Mucosa of descending colon (tissue), 3 donors: ENCODE data around the gene GAS7. TPM values are rescaled to one million over a fixed set of nuclear protein-coding genes. Genes with fewer than 3 reads are reported as not detected.

ENCODE experiments used
- ATAC-seq: fragments of 200-7000 bp; cut with Tn5 transposase; one replicate; pipeline ENCODE4 v1.9.1; 2020; ENCODE audit warnings: mild to moderate bottlenecking, moderate library complexity
- DNase-seq, 3 donors: peaks; one replicate each; pipeline ENCODE4 v3.0.0-alpha.2; 2020
- H3K36me3 ChIP-seq: fragments of 200-600 bp; one replicate; pipeline ENCODE4 v1.8.0; 2021; ENCODE audit warnings: low read depth, mild to moderate bottlenecking
- H3K4me1 ChIP-seq: fragments of 200-600 bp; one replicate; pipeline ENCODE4 v1.8.0; 2021; ENCODE audit warnings: low read depth, mild to moderate bottlenecking
- H3K4me3 ChIP-seq: fragments of 200-600 bp; one replicate; pipeline ENCODE4 v1.8.0; 2021; ENCODE audit warnings: mild to moderate bottlenecking
- H3K9me3 ChIP-seq: fragments of 200-600 bp; one replicate; pipeline ENCODE4 v1.8.0; 2021; ENCODE audit warnings: mild to moderate bottlenecking
- intact Hi-C, 2 donors: fragments of 100-400 bp; cut with DNase I in 1 of 2; cut with micrococcal nuclease in 1 of 2; formaldehyde crosslinking; loops; one replicate each; pipeline versions ENCODE4 v1.11.0 to v1.11.1; 2022; cut with DNase I, micrococcal nuclease
- total RNA-seq, 3 donors: library from RNA; stranded (reverse); fragmentation: NEBNext Ultra II Directional in 2 of 3; extraction: Animal tissue kit (Norgen Biotek cat#: 25700) in 2 of 3; gene quantifications; one replicate each; pipeline versions ENCODE4 v1.2.1 to v1.2.4, GENCODE V29; 2021 to 2023
- TF ChIP-seq, protein P1 (sequence below): fragments of 200-600 bp; IDR thresholded peaks from one replicate; pipeline ENCODE4 v1.8.0; 2022; ENCODE audit warnings: antibody characterized with exemption, mild to moderate bottlenecking
- donor health status: DM: no; HTN: no; CAD: no; lungs with moderate emphysema.
- donor health status: DM: no; HTN: no; CAD: no.
- donor health status: DM: no; HTN: yes; CAD: no.

The GAS7 gene
- total RNA-seq, 3 donors from 2014 or later: 6.4 to 54.4 (median 21.6) TPM

DNA sequence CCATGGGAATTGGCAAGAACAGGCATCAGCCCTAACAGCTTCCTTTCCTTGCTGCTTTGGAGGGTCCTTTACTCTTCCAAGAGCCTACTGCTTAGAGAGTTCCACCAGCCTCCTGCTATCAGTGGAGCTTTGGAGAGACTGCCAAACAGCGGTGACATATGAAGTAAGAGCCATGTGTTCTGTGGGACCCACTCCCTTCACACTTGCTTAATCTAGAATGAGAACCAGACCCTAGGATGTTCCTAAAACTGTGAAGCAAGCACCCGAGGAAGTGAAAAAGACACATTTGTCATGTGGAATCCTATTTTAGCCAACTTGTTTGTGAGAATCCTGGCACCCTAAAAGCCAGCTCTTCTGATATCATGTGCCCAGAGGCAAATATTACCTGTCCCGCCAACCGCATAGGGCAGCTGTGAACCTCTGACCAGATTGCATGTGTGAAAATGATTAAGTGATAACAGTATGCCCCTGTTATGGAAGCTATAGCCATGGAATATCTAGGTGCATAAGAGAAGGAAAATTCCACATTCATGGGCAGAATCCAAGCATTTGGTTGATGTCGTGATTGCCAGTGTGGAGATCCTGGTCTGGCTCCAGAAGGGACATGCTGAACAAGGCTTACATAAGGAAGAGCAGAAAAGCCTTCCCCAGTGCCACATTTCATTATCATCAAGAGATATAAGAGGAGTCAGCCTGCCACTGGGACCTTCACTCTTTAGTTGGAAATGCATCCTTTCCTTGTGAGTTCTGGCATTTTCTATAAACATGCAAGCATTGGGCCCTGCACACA, 312.1 kb downstream of the GAS7 start:
- intact Hi-C loops: no loop called here
- Histone ChIP-seq H3K36me3 (no peaks in the 10 kb centered on the region), H3K9me3 (peaks cover 16% of the 10 kb centered on the region), H3K4me3 (no peak overlapping the region), H3K4me1 (no peaks in the 10 kb centered on the region)
- TF ChIP-seq, protein P1, sequence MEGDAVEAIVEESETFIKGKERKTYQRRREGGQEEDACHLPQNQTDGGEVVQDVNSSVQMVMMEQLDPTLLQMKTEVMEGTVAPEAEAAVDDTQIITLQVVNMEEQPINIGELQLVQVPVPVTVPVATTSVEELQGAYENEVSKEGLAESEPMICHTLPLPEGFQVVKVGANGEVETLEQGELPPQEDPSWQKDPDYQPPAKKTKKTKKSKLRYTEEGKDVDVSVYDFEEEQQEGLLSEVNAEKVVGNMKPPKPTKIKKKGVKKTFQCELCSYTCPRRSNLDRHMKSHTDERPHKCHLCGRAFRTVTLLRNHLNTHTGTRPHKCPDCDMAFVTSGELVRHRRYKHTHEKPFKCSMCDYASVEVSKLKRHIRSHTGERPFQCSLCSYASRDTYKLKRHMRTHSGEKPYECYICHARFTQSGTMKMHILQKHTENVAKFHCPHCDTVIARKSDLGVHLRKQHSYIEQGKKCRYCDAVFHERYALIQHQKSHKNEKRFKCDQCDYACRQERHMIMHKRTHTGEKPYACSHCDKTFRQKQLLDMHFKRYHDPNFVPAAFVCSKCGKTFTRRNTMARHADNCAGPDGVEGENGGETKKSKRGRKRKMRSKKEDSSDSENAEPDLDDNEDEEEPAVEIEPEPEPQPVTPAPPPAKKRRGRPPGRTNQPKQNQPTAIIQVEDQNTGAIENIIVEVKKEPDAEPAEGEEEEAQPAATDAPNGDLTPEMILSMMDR: no peak
- DNase-seq (no peak), ATAC-seq (no peak)

DNA sequence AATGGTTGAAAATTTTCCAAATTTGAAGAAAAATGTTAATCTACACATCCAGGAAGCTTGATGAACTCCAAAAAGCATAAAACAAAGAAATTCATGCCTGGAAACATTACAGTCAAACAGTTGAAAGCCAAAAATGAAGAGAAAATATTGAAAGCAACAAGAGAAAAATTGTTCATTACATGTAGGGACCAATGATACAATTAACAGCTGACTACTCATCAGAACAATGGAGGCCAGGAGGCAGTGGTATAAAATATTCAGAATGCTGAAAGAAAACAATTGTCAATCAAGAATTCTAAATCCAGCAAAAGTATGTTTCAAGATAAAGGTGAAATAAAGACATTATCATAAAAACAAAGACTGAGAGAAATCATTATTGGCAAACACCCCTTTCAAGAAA, 315.0 kb downstream of the GAS7 start:
- peaks cover 16% of the 10 kb centered on the region for H3K9me3 ChIP-seq
- H3K36me3 ChIP-seq: no peaks in the 10 kb centered on the region
- ATAC-seq (no peak), DNase-seq (no peak)
- TF ChIP-seq, protein P1: no peak
- intact Hi-C loops: no loop called here
- H3K4me1 ChIP-seq: no peaks in the 10 kb centered on the region
- H3K4me3 ChIP-seq: no peak overlapping the region

DNA sequence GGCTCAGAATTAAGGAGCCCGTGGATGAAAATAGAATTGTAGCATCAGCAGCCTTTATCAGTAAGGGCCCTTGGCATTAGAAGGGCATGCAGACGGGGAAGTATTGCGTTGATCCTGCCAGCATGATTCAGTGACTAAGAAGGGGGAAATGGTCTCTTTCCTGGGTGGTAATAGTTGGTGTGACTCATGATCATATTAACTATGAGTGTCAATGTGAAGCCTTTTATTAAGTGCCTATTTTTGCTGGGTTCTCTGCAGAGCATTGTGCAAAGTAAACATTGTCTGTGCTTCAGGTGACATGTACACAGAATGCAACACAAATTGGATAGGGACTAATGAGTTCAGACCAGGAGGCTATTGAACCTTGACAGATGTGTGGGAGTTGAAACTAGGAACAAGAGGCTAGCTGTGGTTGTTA, 317.8 kb downstream of the GAS7 start:
- TF ChIP-seq, protein P1: no peak
- no peaks in the 10 kb centered on the region for H3K36me3 ChIP-seq
- DNase-seq: no peak
- no peak for ATAC-seq
- intact Hi-C loops: no loop called here
- H3K9me3 ChIP-seq: peaks cover 16% of the 10 kb centered on the region
- no peak overlapping the region for H3K4me3 ChIP-seq
- H3K4me1 ChIP-seq: no peaks in the 10 kb centered on the region

DNA sequence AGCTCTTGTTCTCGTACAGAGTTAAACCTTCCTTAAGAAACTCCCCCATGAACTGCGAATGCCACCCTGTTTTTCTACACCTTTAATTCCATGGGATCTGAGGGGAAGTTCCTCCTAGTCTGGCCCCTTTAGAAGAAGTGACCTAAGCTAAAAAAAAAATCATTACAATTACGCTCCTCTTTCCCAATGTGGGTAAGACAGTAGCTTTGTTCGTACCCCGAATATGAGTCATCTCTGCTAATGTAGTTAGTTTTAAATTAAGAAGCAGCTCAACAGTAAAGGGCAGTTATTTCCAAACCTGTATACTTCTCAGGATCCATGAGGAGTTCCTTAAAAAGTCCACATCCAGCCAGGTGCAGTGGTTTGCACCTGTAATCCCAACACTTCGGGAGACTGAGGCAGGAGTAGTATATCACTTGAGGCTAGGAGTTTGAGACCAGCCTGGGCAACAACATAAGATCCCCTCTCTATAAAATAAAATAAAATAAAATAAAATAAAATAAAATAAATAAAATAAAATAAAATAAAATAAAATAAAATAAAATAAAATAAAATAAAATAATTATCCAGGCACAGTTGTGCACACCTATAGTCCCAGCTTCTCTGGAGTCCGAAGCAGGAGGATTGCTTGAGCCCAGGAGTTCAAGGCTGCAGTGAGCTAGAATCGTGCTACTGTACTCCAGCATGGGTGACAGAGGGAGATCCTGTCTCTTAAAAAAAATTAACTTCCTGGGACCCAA, 319.4 kb downstream of the GAS7 start:
- Histone ChIP-seq H3K9me3 (peaks cover 13% of the 10 kb centered on the region), H3K4me3 (no peak overlapping the region), H3K36me3 (no peaks in the 10 kb centered on the region), H3K4me1 (no peaks in the 10 kb centered on the region)
- no peak for ATAC-seq
- intact Hi-C loops: no loop called here
- TF ChIP-seq, protein P1: no peak
- no peak for DNase-seq

DNA sequence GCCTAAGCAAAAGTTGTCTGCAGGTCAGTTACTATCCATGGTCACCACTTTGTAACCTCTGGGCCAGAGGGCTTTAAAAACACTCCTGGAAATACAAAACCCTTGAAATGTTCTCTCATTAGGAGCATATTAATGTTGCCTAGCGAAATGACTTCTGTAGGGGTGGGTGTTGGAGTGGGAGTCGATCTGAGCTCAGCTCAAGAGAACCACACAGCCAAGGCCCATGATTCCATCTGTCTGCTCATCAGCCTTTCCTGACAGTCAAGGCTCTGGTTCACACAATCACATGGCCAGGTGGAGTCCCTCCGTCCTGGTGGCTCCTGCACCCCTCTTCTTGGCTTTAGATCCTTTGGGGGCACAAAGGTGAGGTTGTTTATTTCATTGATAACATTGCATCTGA, 320.1 kb downstream of the GAS7 start:
- ATAC-seq: no peak
- H3K9me3 ChIP-seq: peaks cover 7% of the 10 kb centered on the region
- TF ChIP-seq, protein P1: no peak
- H3K4me3 ChIP-seq: no peak overlapping the region
- H3K36me3 ChIP-seq: no peaks in the 10 kb centered on the region
- no peaks in the 10 kb centered on the region for H3K4me1 ChIP-seq
- intact Hi-C loops: no loop called here
- no peak for DNase-seq
